K562 (cell line): ENCODE measurements around the gene MARK2. TPM values are rescaled to one million over a fixed set of nuclear protein-coding genes. Genes with fewer than 3 reads are reported as not detected.

Experiments
- ATAC-seq: fragments of 200-7000 bp; cut with Tn5 transposase; 3 replicates; pipeline ENCODE4 v1.9.1; 2020; ENCODE audit warnings: moderate library complexity
- BruUV-seq: library from RNA; stranded (reverse); fragments of 400-500 nt; replicated peaks from 2 replicates; lab custom pipeline; 2021; lab: Mats Ljungman, UMichigan
- CTCF ChIA-PET: fragments of 300-600 bp; formaldehyde crosslinking; extraction: SDS; loops from one replicate; lab custom pipeline; 2021; ENCODE audit warnings: low intra/inter-chr PET ratio; lab: Yijun Ruan, JAX
- POLR2A ChIA-PET: fragments of 300-600, 350-650 bp; sonication (Branson Sonifier 250); formaldehyde crosslinking; extraction: SDS; loops from one replicate; lab custom pipeline; 2021; ENCODE audit warnings: antibody characterized with exemption, inconsistent platforms; lab: Yijun Ruan, JAX
- DNase-seq, 4 experiments: peaks; one replicate each; pipeline versions ENCODE4 v3.0.0 to v3.0.0-alpha.2; 2011 to 2018; ENCODE audit warnings: low spot score in 3 of 4, mixed read lengths in 3 of 4; ENCODE audit errors: extremely low read depth in 1 of 4
- FAIRE-seq: peaks from 2 replicates; lab custom pipeline; 2011; peaks lifted over from hg19 to GRCh38; lab: Jason Lieb, UNC
- H2AFZ ChIP-seq: 2 replicates; pipeline ENCODE4 v1.6.0; 2011; ENCODE audit warnings: low read depth, low read length, control low read depth, inconsistent platforms
- H3K27ac ChIP-seq: fragments of 200-600 bp; 3 replicates; pipeline ENCODE4 v1.8.0; 2011; ENCODE audit warnings: low read depth, mild to moderate bottlenecking, control low read depth, inconsistent platforms, low read length, moderate library complexity, mixed read lengths; ENCODE audit errors: extremely low read depth
- H3K27me3 ChIP-seq, 2 experiments: fragments of 300-600 bp in 1 of 2; 2 replicates in 1 of 2; 3 replicates in 1 of 2; pipeline versions ENCODE4 v1.6.0 to v1.8.0; 2011; ENCODE audit warnings: inconsistent platforms in 2 of 2, low read length in 2 of 2, mild to moderate bottlenecking in 1 of 2, mixed read lengths in 1 of 2, moderate library complexity in 1 of 2; ENCODE audit not compliant: control insufficient read depth in 2 of 2, insufficient read depth in 2 of 2
- H3K36me3 ChIP-seq: fragments of 300-600 bp; 3 replicates; pipeline ENCODE4 v1.8.0; 2011; ENCODE audit warnings: mild to moderate bottlenecking, low read length, inconsistent platforms; ENCODE audit not compliant: control insufficient read depth, insufficient read depth
- H3K4me1 ChIP-seq, 2 experiments: fragments of 200-600 bp in 1 of 2; replicated peaks in 1 of 2; 2 replicates in 1 of 2; 3 replicates in 1 of 2; pipeline versions ENCODE4 v1.5.1 to v1.8.0; 2011; ENCODE audit warnings: inconsistent platforms in 2 of 2, low read length in 2 of 2, mild to moderate bottlenecking in 1 of 2, mixed read lengths in 1 of 2, moderate library complexity in 1 of 2; ENCODE audit not compliant: control insufficient read depth in 2 of 2, insufficient read depth in 2 of 2
- H3K4me2 ChIP-seq: 2 replicates; pipeline ENCODE4 v1.6.1; 2011; ENCODE audit warnings: low read length, control low read depth, inconsistent platforms, mixed read lengths; ENCODE audit not compliant: insufficient read depth
- H3K4me3 ChIP-seq: fragments of 200-600 bp; sonication (generic), shearing (Covaris generic); 2 replicates; pipeline ENCODE4 v1.5.1; 2016; ENCODE audit warnings: control low read depth, inconsistent platforms
- H3K79me2 ChIP-seq: fragments of 200-600 bp; 3 replicates; pipeline ENCODE4 v1.8.0; 2011; ENCODE audit warnings: low read length, inconsistent platforms; ENCODE audit not compliant: control insufficient read depth, insufficient read depth
- H3K9ac ChIP-seq, 2 experiments: 2 replicates each; pipeline versions ENCODE4 v1.6.0 to v1.6.1; 2011; ENCODE audit warnings: low read depth in 2 of 2, low read length in 2 of 2, control low read depth in 1 of 2, inconsistent platforms in 1 of 2, mild to moderate bottlenecking in 1 of 2, mixed read lengths in 1 of 2; ENCODE audit not compliant: insufficient read depth in 1 of 2
- H3K9me1 ChIP-seq: one replicate; pipeline ENCODE4 v1.6.0; 2011; ENCODE audit warnings: inconsistent platforms, mild to moderate bottlenecking, low read length, moderate library complexity; ENCODE audit not compliant: control insufficient read depth, insufficient read depth
- H3K9me3 ChIP-seq: replicated peaks from 2 replicates; pipeline ENCODE4 v1.5.1; 2011; ENCODE audit warnings: low read depth, low read length, inconsistent platforms; ENCODE audit not compliant: control insufficient read depth, insufficient read depth
- H4K20me1 ChIP-seq: replicated peaks from 2 replicates; pipeline ENCODE4 v1.6.1; 2011; ENCODE audit warnings: low read length, inconsistent platforms, mixed read lengths; ENCODE audit not compliant: control insufficient read depth, insufficient read depth
- CCAR2 ChIP-seq: fragments of 200-400 bp; formaldehyde crosslinking; IDR thresholded peaks from 2 replicates; pipeline ENCODE4 v1.6.1; 2017; ENCODE audit warnings: mild to moderate bottlenecking, low read depth, low read length
- GABPB1 ChIP-seq: sonication (generic); formaldehyde crosslinking; IDR thresholded peaks from 2 replicates; pipeline ENCODE4 v1.8.0; 2022; ENCODE audit warnings: mild to moderate bottlenecking, missing genetic modification reagents
- NR2C1 ChIP-seq, 2 experiments: fragments of 450-650 bp; IDR thresholded peaks; 2 replicates each; pipeline ENCODE4 v1.6.1; 2017; ENCODE audit warnings: mild to moderate bottlenecking in 2 of 2, antibody characterized with exemption in 1 of 2, inconsistent platforms in 1 of 2, missing compliant biosample characterization in 1 of 2, missing genetic modification characterization in 1 of 2
- SPI1 ChIP-seq: IDR thresholded peaks from 2 replicates; pipeline ENCODE4 v1.6.1; 2011; ENCODE audit warnings: low read depth, low read length, control low read depth, borderline replicate concordance
- ZNF143 ChIP-seq: sonication (generic); formaldehyde crosslinking; IDR thresholded peaks from 2 replicates; pipeline ENCODE4 v1.9.0; 2022; ENCODE audit warnings: mild to moderate bottlenecking, missing genetic modification reagents
- WGBS: fragments of 100-300 bp; shearing (Covaris generic); methylation state at CpG from one replicate; pipeline ENCODE4 v1.1.6; 2016; ENCODE audit warnings: low coverage, mixed read lengths; ENCODE audit not compliant: insufficient coverage; ENCODE audit errors: missing lambda C conversion rate; 5-methylcytosine and 5-hydroxymethylcytosine counted together
- in situ Hi-C: fragments of 300-500 bp; cut with MboI; formaldehyde crosslinking; loops from 4 replicates; pipeline ENCODE4 v1.15.0; 2018; ENCODE audit warnings: inconsistent platforms, mixed read lengths
- intact Hi-C: fragments of 100-400 bp; cut with micrococcal nuclease; formaldehyde crosslinking; loops from 2 replicates; pipeline ENCODE4 v1.14.2; 2022
- polyA plus RNA-seq, 8 experiments: library from polyadenylated mRNA; depleted of rRNA in 4 of 8; stranded (reverse) in 5 of 8; unstranded in 3 of 8; fragments of >200 nt; fragmentation: Nextera tagmentation in 2 of 8; fragmentation: Illumina TruSeq in 1 of 8; extraction: Ambion mirVana in 2 of 8; extraction: Trizol in 1 of 8; gene quantifications; 2 replicates each; pipeline versions ENCODE4 v1.2.1 to v1.2.3, GENCODE V29; 2011 to 2014; ENCODE audit warnings: inconsistent platforms in 1 of 8, missing spikeins in 1 of 8
- total RNA-seq, 7 experiments: library from RNA; depleted of rRNA in 6 of 7; stranded (reverse); fragments of >200 nt in 6 of 7; fragmentation: Illumina TruSeq in 2 of 7; extraction: Trizol in 2 of 7; gene quantifications; 2 replicates each; pipeline versions ENCODE4 v1.2.1 to v1.2.3, GENCODE V29; 2011 to 2021; ENCODE audit warnings: low replicate concordance in 1 of 7

The MARK2 gene
- total and polyA plus RNA-seq, 9 of the 15 experiments (the other 6 are each of a cell fraction or from before 2014, with no cell fraction given): 0.32 to 43.5 (median 15.1) TPM

GRCh38 chr11:63837027-63837688 is 1.8 kb upstream of the MARK2 start (continued):
- TF ChIP-seq NR2C1 (IDR thresholded peaks at IDR 0.05): peak; percentile 80
- peak; percentile 72 for TF ChIP-seq NR2C1 (tag; IDR thresholded peaks at IDR 0.05)
- peak; percentile 3; the same call in 1 of the 2 replicates for TF ChIP-seq GABPB1 (CRISPR knock-in tag)

- Histone ChIP-seq H2AFZ (peak overlapping the region; percentile 92), H3K4me3 (no peak overlapping the region), H4K20me1 (peaks cover 27% of the 10 kb centered on the region), H3K36me3 (peaks cover 18% of the 10 kb centered on the region; the same call in 2 of the 3 replicates), H3K27me3 (no peaks in the 10 kb centered on the region), H3K79me2 (peaks cover 38% of the 10 kb centered on the region), H3K9me1 (no peaks in the 10 kb centered on the region), H3K27ac (no peak overlapping the region), H3K4me2 (no peak overlapping the region; the same call in 1 of the 2 replicates), H3K9ac (peak overlapping the region in 1 of 2 experiments; percentile 53; a peak in 3 of 4 replicates)
- FAIRE-seq (no peak), DNase-seq (no peak), ATAC-seq (no peak)
- no TSS peak for BruUV-seq
- POLR2A ChIA-PET: interaction anchor here (1.6 kb wide), 1 partner anchor 15 kb away, joined by 4 read pairs; no protein-coding TSS in a partner anchor
- WGBS: 36% methylated on average over 5 of the region's 5 CpGs
- CTCF ChIA-PET: interaction anchor here (2.5 to 2.8 kb wide), 3 partner anchors 34 to 108 kb away, joined by 12 to 21 read pairs (median 13); no protein-coding TSS in a partner anchor
- peak; percentile 49; the same call in 1 of the 2 replicates for TF ChIP-seq SPI1
- TF ChIP-seq ZNF143 (CRISPR knock-in tag): peak; percentile 33; the same call in 1 of the 2 replicates
- no peak for TF ChIP-seq CCAR2
- TF ChIP-seq, all 486 proteins: peak for 2
- H3K9me3 ChIP-seq: no peaks in the 10 kb centered on the region
- intact Hi-C loops (loop anchor here (1.0 to 10.0 kb wide), 6 partner anchors 35 to 467 kb away; partner anchors contain the start of genes CATSPERZ, ESRRA and ZFTA), in situ Hi-C loops (loop anchor here (5.0 to 10.0 kb wide), 2 partner anchors 107 to 310 kb away; no protein-coding TSS in a partner anchor)
- peaks cover 20 to 27% of the 10 kb centered on the region in 2 experiments; a peak in 4 of 5 replicates for H3K4me1 ChIP-seq
These were observed 1.2 kb upstream of the MARK2 start for GRCh38 chr11:63837739-63838138.
